HCT116 (cell line): ENCODE measurements around the gene GRHL3. TPM values are rescaled to one million over a fixed set of nuclear protein-coding genes. Genes with fewer than 3 reads are reported as not detected.

Experiments
- ATAC-seq: fragments of 200-7000 bp; cut with Tn5 transposase; 2 replicates; pipeline ENCODE4 v1.9.1; 2020; ENCODE audit warnings: mild to moderate bottlenecking, moderate library complexity
- BruUV-seq: library from RNA; stranded (reverse); fragments of 400-500 nt; replicated peaks from 2 replicates; lab custom pipeline; 2021; lab: Mats Ljungman, UMichigan
- CTCF ChIA-PET: fragments of 300-600 bp; sonication (Branson Sonifier 250); formaldehyde crosslinking; loops from one replicate; lab custom pipeline; 2021; ENCODE audit warnings: antibody characterized with exemption; lab: Charles Lee
- POLR2A ChIA-PET: fragments of 300-600, 350-600 bp; sonication (Branson Sonifier 250); formaldehyde crosslinking; loops from one replicate; lab custom pipeline; 2021; ENCODE audit warnings: antibody characterized with exemption; lab: Charles Lee
- RAD21 ChIA-PET, 2 experiments: fragments of 300-600 bp; sonication (Branson Sonifier 250); formaldehyde crosslinking; loops; one replicate each; lab custom pipeline; 2023; ENCODE audit warnings: low total read pairs in 2 of 2; ENCODE audit not compliant: uncharacterized antibody in 2 of 2, unreplicated experiment in 2 of 2, low non-redundant PET in 1 of 2; lab: Charles Lee
- DNase-seq: peaks from one replicate; pipeline ENCODE4 v3.0.0-alpha.2; 2010; ENCODE audit warnings: low read depth, low spot score
- H2AFZ ChIP-seq: fragments of 200-600 bp; shearing (Covaris generic), sonication (generic); 2 replicates; pipeline ENCODE4 v1.6.1; 2017; ENCODE audit warnings: low read depth, mixed run types, mixed read lengths, antibody characterized with exemption, low read length; ENCODE audit not compliant: poor library complexity, severe bottlenecking
- H3K27ac ChIP-seq: 2 replicates; pipeline ENCODE4 v1.5.1; 2012; ENCODE audit warnings: low read depth, low read length
- H3K27me3 ChIP-seq: fragments of 200-600 bp; sonication (generic); 2 replicates; pipeline ENCODE4 v1.6.1; 2016; ENCODE audit warnings: mixed run types, low read length, mixed read lengths; ENCODE audit not compliant: insufficient read depth
- H3K36me3 ChIP-seq, 2 experiments: fragments of 200-500 bp in 1 of 2; fragments of 200-600 bp in 1 of 2; sonication (Bioruptor generic) in 1 of 2; sonication (generic) in 1 of 2; 2 replicates each; pipeline versions ENCODE4 v1.5.1 to v1.6.1; 2014 to 2016; ENCODE audit warnings: low read length in 2 of 2, inconsistent platforms in 1 of 2, mixed read lengths in 1 of 2, mixed run types in 1 of 2; ENCODE audit not compliant: insufficient read depth in 2 of 2, control insufficient read depth in 1 of 2
- H3K4me1 ChIP-seq, 2 experiments: fragments of 200-600 bp in 1 of 2; sonication (generic) in 1 of 2; 2 replicates each; pipeline versions ENCODE4 v1.5.1 to v1.6.1; 2012 to 2017; ENCODE audit warnings: low read length in 2 of 2, inconsistent platforms in 1 of 2, mild to moderate bottlenecking in 1 of 2, mixed read lengths in 1 of 2, mixed run types in 1 of 2, moderate library complexity in 1 of 2; ENCODE audit not compliant: insufficient read depth in 2 of 2, control insufficient read depth in 1 of 2
- H3K4me2 ChIP-seq: fragments of 200-600 bp; sonication (generic); 2 replicates; pipeline ENCODE4 v1.6.1; 2017; ENCODE audit warnings: mixed run types, low read length, mixed read lengths
- H3K4me3 ChIP-seq, 2 experiments: fragments of 200-600 bp in 1 of 2; sonication (generic) in 1 of 2; replicated peaks in 1 of 2; 2 replicates each; pipeline ENCODE4 v1.5.1; 2011 to 2016; ENCODE audit warnings: low read length in 2 of 2, control low read depth in 1 of 2, low read depth in 1 of 2, mild to moderate bottlenecking in 1 of 2, mixed read lengths in 1 of 2, mixed run types in 1 of 2
- H3K79me2 ChIP-seq: fragments of 200-600 bp; sonication (generic); 2 replicates; pipeline ENCODE4 v1.6.1; 2017; ENCODE audit warnings: mild to moderate bottlenecking, mixed run types, low read length, moderate library complexity, mixed read lengths; ENCODE audit not compliant: insufficient read depth
- H3K9ac ChIP-seq: fragments of 200-600 bp; sonication (generic); 2 replicates; pipeline ENCODE4 v1.6.1; 2016; ENCODE audit warnings: low read length, mixed read lengths
- H3K9me2 ChIP-seq: fragments of 200-600 bp; sonication (generic), shearing (Covaris generic); 2 replicates; pipeline ENCODE4 v1.6.1; 2017; ENCODE audit warnings: mixed run types, mild to moderate bottlenecking, moderate library complexity; ENCODE audit not compliant: insufficient read depth
- H3K9me3 ChIP-seq, 2 experiments: fragments of 200-500 bp in 1 of 2; fragments of 200-600 bp in 1 of 2; sonication (Bioruptor generic) in 1 of 2; sonication (generic) in 1 of 2; 2 replicates each; pipeline ENCODE4 v1.6.1; 2014 to 2017; ENCODE audit warnings: low read length in 2 of 2, mixed read lengths in 2 of 2, inconsistent platforms in 1 of 2, low read depth in 1 of 2, mild to moderate bottlenecking in 1 of 2, mixed run types in 1 of 2, moderate library complexity in 1 of 2; ENCODE audit not compliant: control insufficient read depth in 1 of 2, insufficient read depth in 1 of 2
- H4K20me1 ChIP-seq: fragments of 200-600 bp; sonication (generic), shearing (Covaris generic); 2 replicates; pipeline ENCODE4 v1.6.1; 2017; ENCODE audit warnings: mixed run types, mild to moderate bottlenecking, moderate library complexity; ENCODE audit not compliant: insufficient read depth
- CBX3 ChIP-seq: IDR thresholded peaks from 2 replicates; pipeline ENCODE4 v1.6.1; 2012; ENCODE audit warnings: low read depth
- ELF1 ChIP-seq: IDR thresholded peaks from 2 replicates; pipeline ENCODE4 v1.6.1; 2012; ENCODE audit warnings: low read depth, borderline replicate concordance
- EZH2 ChIP-seq: fragments of 200-600 bp; sonication (generic); IDR thresholded peaks from 2 replicates; pipeline ENCODE4 v1.6.1; 2017; ENCODE audit warnings: antibody characterized with exemption, mixed run types
- FOSL1 ChIP-seq: IDR thresholded peaks from 2 replicates; pipeline ENCODE4 v1.6.1; 2012; ENCODE audit warnings: low read depth
- JUND ChIP-seq: IDR thresholded peaks from 2 replicates; pipeline ENCODE4 v1.6.1; 2012
- MAX ChIP-seq: IDR thresholded peaks from 2 replicates; pipeline ENCODE4 v1.6.1; 2012
- POLR2A ChIP-seq: IDR thresholded peaks from 2 replicates; pipeline ENCODE4 v1.7.0; 2011; ENCODE audit warnings: borderline replicate concordance; ENCODE audit not compliant: insufficient read depth, insufficient read length; ENCODE audit errors: extremely low read depth
- RAD21 ChIP-seq: IDR thresholded peaks from 2 replicates; pipeline ENCODE4 v1.6.1; 2012; ENCODE audit warnings: low read depth, mild to moderate bottlenecking
- SP1 ChIP-seq: IDR thresholded peaks from 2 replicates; pipeline ENCODE4 v1.6.1; 2012; ENCODE audit warnings: low read depth
- TCF7L2 ChIP-seq: IDR thresholded peaks from 2 replicates; pipeline ENCODE4 v1.7.0; 2011; ENCODE audit warnings: borderline replicate concordance, inconsistent platforms; ENCODE audit not compliant: insufficient read depth, insufficient read length; ENCODE audit errors: extremely low read depth
- YY1 ChIP-seq: IDR thresholded peaks from 2 replicates; pipeline ENCODE4 v1.6.1; 2011; ENCODE audit warnings: low read length, low read depth, moderate library complexity, mild to moderate bottlenecking; ENCODE audit not compliant: insufficient replicate concordance; ENCODE audit errors: extremely low read depth
- intact Hi-C: fragments of 100-400 bp; cut with micrococcal nuclease; formaldehyde crosslinking; loops from 2 replicates; pipeline ENCODE4 v1.10.0; 2022
- total RNA-seq: library from RNA; stranded (reverse); gene quantifications from one replicate; pipeline ENCODE4 v1.2.1, GENCODE V29; 2021; ENCODE audit not compliant: unreplicated experiment
- TF ChIP-seq, protein P1 (sequence below): IDR thresholded peaks from 2 replicates; pipeline ENCODE4 v1.6.1; 2012
- TF ChIP-seq, protein P2 (sequence below), 3 experiments: fragments of 200-600 bp in 1 of 3; sonication (generic) in 1 of 3; IDR thresholded peaks in 2 of 3; conservative IDR thresholded peaks in 1 of 3; 2 replicates each; pipeline ENCODE4 v1.5.1; 2012 to 2017; ENCODE audit warnings: low read depth in 2 of 3, low read length in 2 of 3, antibody characterized with exemption in 1 of 3, borderline replicate concordance in 1 of 3, control low read depth in 1 of 3, mild to moderate bottlenecking in 1 of 3, mixed read lengths in 1 of 3, mixed run types in 1 of 3, moderate library complexity in 1 of 3; ENCODE audit not compliant: insufficient read depth in 1 of 3

The GRHL3 gene
- total RNA-seq, 1 experiment from 2014 or later = 1.0 TPM

GRCh38 chr1:24386931-24387330 lies 67.8 kb downstream of the GRHL3 start:
- Histone ChIP-seq H3K4me2 (no peak overlapping the region), H3K79me2 (no peaks in the 10 kb centered on the region), H3K27me3 (no peaks in the 10 kb centered on the region), H3K4me1 (peaks cover 5 to 27% of the 10 kb centered on the region in 2 experiments; a peak in 3 of 4 replicates), H3K9ac (no peak overlapping the region), H3K9me2 (no peaks in the 10 kb centered on the region), H3K9me3 (no peaks in the 10 kb centered on the region), H4K20me1 (no peaks in the 10 kb centered on the region), H2AFZ (no peak overlapping the region), H3K27ac (no peak overlapping the region), H3K36me3 (no peaks in the 10 kb centered on the region), H3K4me3 (no peak overlapping the region)
- no peak for DNase-seq
- TF ChIP-seq CBX3 = no peak
- TF ChIP-seq JUND = no peak
- no peak for TF ChIP-seq FOSL1
- no peak for TF ChIP-seq TCF7L2
- TF ChIP-seq, protein P1, sequence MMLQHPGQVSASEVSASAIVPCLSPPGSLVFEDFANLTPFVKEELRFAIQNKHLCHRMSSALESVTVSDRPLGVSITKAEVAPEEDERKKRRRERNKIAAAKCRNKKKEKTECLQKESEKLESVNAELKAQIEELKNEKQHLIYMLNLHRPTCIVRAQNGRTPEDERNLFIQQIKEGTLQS = no peak
- no peak for TF ChIP-seq EZH2
- no peak for TF ChIP-seq RAD21
- no peak for TF ChIP-seq POLR2A
- TF ChIP-seq SP1 = no peak
- TF ChIP-seq ELF1 = no peak
- TF ChIP-seq, protein P2, sequence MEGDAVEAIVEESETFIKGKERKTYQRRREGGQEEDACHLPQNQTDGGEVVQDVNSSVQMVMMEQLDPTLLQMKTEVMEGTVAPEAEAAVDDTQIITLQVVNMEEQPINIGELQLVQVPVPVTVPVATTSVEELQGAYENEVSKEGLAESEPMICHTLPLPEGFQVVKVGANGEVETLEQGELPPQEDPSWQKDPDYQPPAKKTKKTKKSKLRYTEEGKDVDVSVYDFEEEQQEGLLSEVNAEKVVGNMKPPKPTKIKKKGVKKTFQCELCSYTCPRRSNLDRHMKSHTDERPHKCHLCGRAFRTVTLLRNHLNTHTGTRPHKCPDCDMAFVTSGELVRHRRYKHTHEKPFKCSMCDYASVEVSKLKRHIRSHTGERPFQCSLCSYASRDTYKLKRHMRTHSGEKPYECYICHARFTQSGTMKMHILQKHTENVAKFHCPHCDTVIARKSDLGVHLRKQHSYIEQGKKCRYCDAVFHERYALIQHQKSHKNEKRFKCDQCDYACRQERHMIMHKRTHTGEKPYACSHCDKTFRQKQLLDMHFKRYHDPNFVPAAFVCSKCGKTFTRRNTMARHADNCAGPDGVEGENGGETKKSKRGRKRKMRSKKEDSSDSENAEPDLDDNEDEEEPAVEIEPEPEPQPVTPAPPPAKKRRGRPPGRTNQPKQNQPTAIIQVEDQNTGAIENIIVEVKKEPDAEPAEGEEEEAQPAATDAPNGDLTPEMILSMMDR (IDR thresholded peaks at IDR 0.05 in 2 of 3, conservative IDR thresholded peaks at IDR 0.05 in 1 of 3; ENCODE audit: borderline replicate concordance in 1 of 3, insufficient read depth in 1 of 3, low read depth in 2 of 3, low read length in 2 of 3) = no peak
- no peak for TF ChIP-seq MAX
- no peak for TF ChIP-seq YY1
- ChIA-PET POLR2A (no interaction called here), RAD21 (interaction anchor here (0.9 to 1.2 kb wide), 2 partner anchors 186 to 188 kb away, joined by 3 read pairs; no protein-coding TSS in a partner anchor), CTCF (interaction anchor here (1.7 to 3.5 kb wide), 3 partner anchors 183 to 188 kb away, joined by 5 to 22 read pairs (median 18); no protein-coding TSS in a partner anchor)
- BruUV-seq = no TSS peak
- intact Hi-C loops = no loop called here
- ATAC-seq = no peak
